Stimulated activated naive B cell treated with anti-CD40 and anti-IgM and Interleukin-4, amounts not matched to agents 10 μg/mL and 1 μg/mL and 100 μg/mL, for 72 hours (primary cell): Measurements from ENCODE around the gene GPR89A.
"Not testable (repeated sequence)": the region's sequence is repeated elsewhere in the genome, so short reads cannot be mapped to it uniquely, and the experiment has no call there.

Experiments
- ATAC-seq, 2 donors: fragments of 150-1000 bp; cut with Tn5 transposase; replicated peaks; 2 replicates each; pipeline ENCODE4 v1.10.0; 2021; ENCODE audit warnings: moderate library complexity in 1 of 2
- DNase-seq: peaks from one replicate; pipeline ENCODE4 v3.0.0; 2021
- H3K27ac Mint-ChIP-seq: one replicate; pipeline ENCODE4 v1.8.0; 2022; ENCODE audit warnings: mild to moderate bottlenecking, mixed read lengths
- H3K27me3 Mint-ChIP-seq, 2 donors: one replicate each; pipeline ENCODE4 v1.8.0; 2022; ENCODE audit warnings: mixed read lengths in 2 of 2
- H3K36me3 Mint-ChIP-seq, 2 donors: one replicate each; pipeline ENCODE4 v1.8.0; 2022; ENCODE audit warnings: mixed read lengths in 2 of 2, mild to moderate bottlenecking in 1 of 2
- H3K4me1 Mint-ChIP-seq, 2 donors: one replicate each; pipeline ENCODE4 v1.8.0; 2022; ENCODE audit warnings: mixed read lengths in 2 of 2, mild to moderate bottlenecking in 1 of 2
- H3K4me3 Mint-ChIP-seq, 2 donors: one replicate each; pipeline ENCODE4 v1.8.0; 2022; ENCODE audit warnings: mild to moderate bottlenecking in 2 of 2, mixed read lengths in 2 of 2, moderate library complexity in 1 of 2
- H3K9me3 Mint-ChIP-seq, 2 donors: one replicate each; pipeline ENCODE4 v1.8.0; 2022; ENCODE audit warnings: mixed read lengths in 2 of 2, mild to moderate bottlenecking in 1 of 2

The GPR89A gene

GRCh38 chr1:145607833-145608733 is at the start of gene GPR89A:
Gene GPR89A, plus strand, starts transcription at chr1:145607988. Its CDS starts 146 bp downstream, at chr1:145608134.
- H3K36me3 Mint-ChIP-seq, H3K27me3 Mint-ChIP-seq, H3K9me3 Mint-ChIP-seq: not testable (repeated sequence)
- Mint-ChIP-seq H3K4me3 (peak within 1 kb of the TSS; percentile 90 to 93), H3K27ac (peak within 1 kb of the TSS; percentile 95), H3K4me1 (peaks cover 9 to 16% of the 10 kb centered on the region in 2 donors)
- ATAC-seq (peak; percentile 99), DNase-seq (peak; percentile 94)

GRCh38 chr1:145586820-145587219 is 21.0 kb upstream of the GPR89A start:
- not testable (repeated sequence) for H3K36me3 Mint-ChIP-seq, ATAC-seq, DNase-seq, H3K27ac Mint-ChIP-seq, H3K27me3 Mint-ChIP-seq, H3K4me1 Mint-ChIP-seq, H3K9me3 Mint-ChIP-seq, H3K4me3 Mint-ChIP-seq

- not testable (repeated sequence) for H3K4me1 Mint-ChIP-seq, H3K36me3 Mint-ChIP-seq, H3K27me3 Mint-ChIP-seq, H3K4me3 Mint-ChIP-seq, ATAC-seq, H3K9me3 Mint-ChIP-seq, H3K27ac Mint-ChIP-seq
- DNase-seq = peak; percentile 9
Observed at GRCh38 chr1:145590806-145591205, 17.0 kb upstream of the GPR89A start.

- H3K36me3 Mint-ChIP-seq, H3K27ac Mint-ChIP-seq, H3K4me1 Mint-ChIP-seq: not testable (repeated sequence)
Observed at GRCh38 chr1:145592347-145592746, 15.4 kb upstream of the GPR89A start.

GRCh38 chr1:145595421-145595820 is 12.4 kb upstream of the GPR89A start:
- ATAC-seq = not testable (repeated sequence)

More at GRCh38 chr1:145592347-145592746, 15.4 kb upstream of the GPR89A start:
- not testable (repeated sequence) for H3K4me3 Mint-ChIP-seq, H3K9me3 Mint-ChIP-seq, ATAC-seq, DNase-seq
- H3K27me3 Mint-ChIP-seq = peaks cover 9 to 12% of the 10 kb centered on the region in 2 donors

GRCh38 chr1:145596236-145596635 is 11.6 kb upstream of the GPR89A start:
- peaks cover 9 to 17% of the 10 kb centered on the region in 2 donors for H3K27me3 Mint-ChIP-seq

More at GRCh38 chr1:145595421-145595820, 12.4 kb upstream of the GPR89A start:
- H3K9me3 Mint-ChIP-seq, H3K4me1 Mint-ChIP-seq, H3K27ac Mint-ChIP-seq, H3K4me3 Mint-ChIP-seq, DNase-seq, H3K36me3 Mint-ChIP-seq: not testable (repeated sequence)
- H3K27me3 Mint-ChIP-seq = peaks cover 9 to 17% of the 10 kb centered on the region in 2 donors

GRCh38 chr1:145599426-145599825 is 8.4 kb upstream of the GPR89A start:
- not testable (repeated sequence) for H3K4me3 Mint-ChIP-seq, H3K27ac Mint-ChIP-seq, H3K9me3 Mint-ChIP-seq, H3K36me3 Mint-ChIP-seq, DNase-seq, H3K4me1 Mint-ChIP-seq
- ATAC-seq = peak in 1 of 2 donors; percentile 58
- H3K27me3 Mint-ChIP-seq = peaks cover 9 to 14% of the 10 kb centered on the region in 2 donors

More at GRCh38 chr1:145596236-145596635, 11.6 kb upstream of the GPR89A start:
- not testable (repeated sequence) for H3K9me3 Mint-ChIP-seq, H3K36me3 Mint-ChIP-seq, ATAC-seq, H3K4me3 Mint-ChIP-seq, DNase-seq, H3K4me1 Mint-ChIP-seq, H3K27ac Mint-ChIP-seq

- DNase-seq = no peak
- H3K4me1 Mint-ChIP-seq = no peaks in the 10 kb centered on the region
Observed at GRCh38 chr1:145601593-145601992, 6.2 kb upstream of the GPR89A start.

GRCh38 chr1:145606840-145607239 is 948 bp upstream of the GPR89A start:
- H3K36me3 Mint-ChIP-seq, H3K9me3 Mint-ChIP-seq, H3K4me3 Mint-ChIP-seq, H3K27ac Mint-ChIP-seq, H3K27me3 Mint-ChIP-seq, ATAC-seq, DNase-seq: not testable (repeated sequence)
- peaks cover 9 to 16% of the 10 kb centered on the region in 2 donors for H3K4me1 Mint-ChIP-seq

More at GRCh38 chr1:145601593-145601992, 6.2 kb upstream of the GPR89A start:
- H3K9me3 Mint-ChIP-seq = no peaks in the 10 kb centered on the region
- H3K36me3 Mint-ChIP-seq = no peaks in the 10 kb centered on the region
- no peak overlapping the region for H3K27ac Mint-ChIP-seq
- no peak for ATAC-seq
- no peak overlapping the region for H3K4me3 Mint-ChIP-seq
- peaks cover under 1 to 6% of the 10 kb centered on the region in 2 donors for H3K27me3 Mint-ChIP-seq

GRCh38 chr1:145607289-145607688 is 499 bp upstream of the GPR89A start:
- H3K27me3 Mint-ChIP-seq, DNase-seq, H3K36me3 Mint-ChIP-seq, H3K4me3 Mint-ChIP-seq, ATAC-seq, H3K9me3 Mint-ChIP-seq, H3K27ac Mint-ChIP-seq: not testable (repeated sequence)
- H3K4me1 Mint-ChIP-seq = peaks cover 9 to 16% of the 10 kb centered on the region in 2 donors

GRCh38 chr1:145610744-145611143 is 3.0 kb downstream of the GPR89A start:
- not testable (repeated sequence) for H3K4me3 Mint-ChIP-seq, H3K27me3 Mint-ChIP-seq, H3K27ac Mint-ChIP-seq, H3K36me3 Mint-ChIP-seq, ATAC-seq, H3K9me3 Mint-ChIP-seq, DNase-seq
- peaks cover 9 to 16% of the 10 kb centered on the region in 2 donors for H3K4me1 Mint-ChIP-seq

- DNase-seq, ATAC-seq, H3K9me3 Mint-ChIP-seq, H3K36me3 Mint-ChIP-seq, H3K4me1 Mint-ChIP-seq, H3K27me3 Mint-ChIP-seq, H3K4me3 Mint-ChIP-seq, H3K27ac Mint-ChIP-seq: not testable (repeated sequence)
Observed at GRCh38 chr1:145620073-145620472, 12.3 kb downstream of the GPR89A start.

- H3K4me1 Mint-ChIP-seq, ATAC-seq, DNase-seq, H3K36me3 Mint-ChIP-seq, H3K27me3 Mint-ChIP-seq, H3K4me3 Mint-ChIP-seq, H3K27ac Mint-ChIP-seq, H3K9me3 Mint-ChIP-seq: not testable (repeated sequence)
Observed at GRCh38 chr1:145622177-145622576, 14.4 kb downstream of the GPR89A start.

- H3K4me3 Mint-ChIP-seq, ATAC-seq, H3K36me3 Mint-ChIP-seq, H3K9me3 Mint-ChIP-seq, H3K4me1 Mint-ChIP-seq, DNase-seq, H3K27ac Mint-ChIP-seq, H3K27me3 Mint-ChIP-seq: not testable (repeated sequence)
Observed at GRCh38 chr1:145636237-145636636, 28.4 kb downstream of the GPR89A start.

GRCh38 chr1:145641886-145642285 is 34.1 kb downstream of the GPR89A start:
- ATAC-seq, H3K4me1 Mint-ChIP-seq, H3K36me3 Mint-ChIP-seq, H3K27ac Mint-ChIP-seq, H3K9me3 Mint-ChIP-seq, H3K4me3 Mint-ChIP-seq, DNase-seq, H3K27me3 Mint-ChIP-seq: not testable (repeated sequence)
